Heart right ventricle (tissue), 16 donors: ENCODE measurements around the gene PODNL1. TPM values are rescaled to one million over a fixed set of nuclear protein-coding genes. Genes with fewer than 3 reads are reported as not detected.

Experiments used
- ATAC-seq, 8 donors: fragments of 200-7000 bp; cut with Tn5 transposase; one replicate each; pipeline ENCODE4 v1.9.1; 2020; ENCODE audit warnings: mild to moderate bottlenecking in 8 of 8, moderate library complexity in 8 of 8, moderate number of reproducible peaks in 1 of 8
- DNase-seq, 2 donors: peaks; one replicate each; pipeline ENCODE4 v3.0.0-alpha.2; 2020
- H3K27ac ChIP-seq, 10 donors: fragments of 200-600 bp; sonication (generic) in 2 of 10; one replicate each; pipeline versions ENCODE4 v1.5.0 to v1.8.0; 2020 to 2022; ENCODE audit warnings: mild to moderate bottlenecking in 3 of 10
- H3K27me3 ChIP-seq, 7 donors: fragments of 200-600 bp; one replicate each; pipeline ENCODE4 v1.8.0; 2021 to 2022; ENCODE audit warnings: mild to moderate bottlenecking in 2 of 7
- H3K36me3 ChIP-seq, 9 donors: fragments of 200-600 bp; sonication (generic) in 1 of 9; one replicate each; pipeline versions ENCODE4 v1.5.0 to v1.8.0; 2020 to 2022; ENCODE audit warnings: mild to moderate bottlenecking in 2 of 9
- H3K4me1 ChIP-seq, 9 donors: fragments of 200-600 bp; sonication (generic) in 1 of 9; one replicate each; pipeline versions ENCODE4 v1.5.0 to v1.8.0; 2020 to 2022; ENCODE audit warnings: mild to moderate bottlenecking in 4 of 9
- H3K4me3 ChIP-seq, 10 donors: fragments of 200-600 bp; sonication (generic) in 2 of 10; one replicate each; pipeline versions ENCODE4 v1.5.0 to v1.8.0; 2020 to 2022; ENCODE audit warnings: mild to moderate bottlenecking in 7 of 10, moderate library complexity in 2 of 10
- H3K9me3 ChIP-seq, 11 donors: fragments of 200-600 bp in 10 of 11; sonication (generic) in 2 of 11; one replicate each; pipeline versions ENCODE4 v1.5.0 to v1.8.0; 2013 to 2022; ENCODE audit warnings: mild to moderate bottlenecking in 2 of 11, control low read depth in 1 of 11, moderate library complexity in 1 of 11
- WGBS, 2 donors: extraction: QIAGEN DNeasy Blood & Tissue Kit; methylation state at CpG; one replicate each; pipeline ENCODE4 v1.1.7; 2013; ENCODE audit warnings: inconsistent platforms in 1 of 2; 5-methylcytosine and 5-hydroxymethylcytosine counted together
- intact Hi-C, 10 donors: fragments of 100-400 bp; cut with DNase I; formaldehyde crosslinking; loops; one replicate each; pipeline versions ENCODE4 v1.11.1 to v1.14.2; 2022
- polyA plus RNA-seq, 2 donors: library from polyadenylated mRNA; stranded (reverse); fragments of 200-250 nt; gene quantifications; one replicate each; pipeline ENCODE4 v1.2.3, GENCODE V29; 2013
- total RNA-seq, 10 donors: library from RNA; stranded (reverse); fragmentation: NEBNext Ultra II Directional in 3 of 10; extraction: Animal tissue kit (Norgen Biotek cat#: 25700) in 3 of 10; gene quantifications; one replicate each; pipeline versions ENCODE4 v1.2.1 to v1.2.4, GENCODE V29; 2021 to 2023
- TF ChIP-seq, protein P1 (sequence below), 9 donors: fragments of 200-600 bp; sonication (generic) in 2 of 9; IDR thresholded peaks; one replicate each; pipeline versions ENCODE4 v1.5.0 to v1.8.0; 2021 to 2022; ENCODE audit warnings: antibody characterized with exemption in 9 of 9, mild to moderate bottlenecking in 5 of 9, moderate library complexity in 1 of 9
- donor health status: Arrhythmogenic right ventricular cardiomyopathy.
- donor health status: ischemic (EF 13 %, LVEDD 7.1; RV severe dilation, severe dysfunction).
- donor health status: healthy with polysubstance abuse.
- donor health status: DM: no; HTN: yes; CAD: no.
- donor health status: DM: no; HTN: no; CAD: no.
- donor health status: ischemic (EF 25% LVEDD 6.9; RV normal size, moderate dysfunction).
- donor health status: ischemic (EF 25% LVEDD 5.7; RV mildly dilated, moderate dysfunction).
- donor health status: healthy.
- donor health status: DM: yes; HTN: yes; CAD: no.
- donor health status: Ischemic cardiomyopathy.
- donor health status: ischemic (EF 35%, LVEDD 5.7; RV mildly dilated, moderate dysfunction).
- donor health status: nonischemic (EF 11% LVEDD 7.7; RV severe dilation, severe dysfunction).
- donor health status: DM: yes; HTN: yes; CAD: no.
- donor health status: PGD.
- donor health status: ischemic (EF 29% LVEDD 5.4; RV normal size, mild dysfunction).
- donor health status: nonischemic (EF 23%, LVEDD 6.1; RV moderate dilation, normal function).

The PODNL1 gene
- total and polyA plus RNA-seq, 12 donors, result 0.76 to 6.2 (median 1.8) TPM

DNA sequence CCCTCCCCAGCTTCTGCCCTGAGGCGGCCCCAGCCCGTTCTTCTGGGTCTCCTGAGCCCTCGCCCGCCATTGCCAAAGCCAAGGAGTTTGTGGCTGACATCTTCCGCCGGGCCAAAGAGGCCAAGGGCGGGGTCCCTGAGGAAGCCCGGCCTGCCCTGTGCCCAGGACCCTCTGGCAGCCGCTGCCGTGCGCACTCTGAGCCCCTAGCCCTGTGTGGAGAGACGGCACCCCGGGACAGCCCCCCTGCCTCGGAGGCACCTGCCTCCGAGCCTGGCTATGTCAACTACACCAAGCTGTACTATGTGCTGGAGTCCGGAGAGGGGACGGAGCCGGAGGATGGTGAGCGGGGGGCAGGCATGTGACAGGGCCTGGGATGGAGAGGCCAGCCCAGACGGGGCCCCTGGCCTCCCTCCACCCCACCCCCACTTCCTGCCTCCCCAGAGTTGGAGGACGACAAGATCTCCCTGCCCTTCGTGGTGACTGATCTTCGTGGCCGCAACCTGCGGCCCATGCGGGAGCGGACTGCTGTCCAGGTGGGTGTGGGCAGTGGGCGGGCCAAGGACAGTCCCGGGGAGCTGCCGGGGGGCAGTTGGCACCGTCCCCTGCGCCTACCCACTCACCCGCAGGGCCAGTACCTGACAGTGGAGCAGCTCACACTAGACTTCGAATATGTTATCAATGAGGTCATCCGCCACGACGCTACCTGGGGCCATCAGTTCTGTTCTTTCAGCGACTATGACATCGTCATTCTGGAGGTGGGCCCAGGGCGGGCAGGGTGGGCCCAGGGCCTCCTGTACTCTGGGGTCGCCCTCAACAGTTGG, 21.1 kb upstream of the PODNL1 start:
- Histone ChIP-seq H3K27me3 (no peaks in the 10 kb centered on the region), H3K4me1 (peaks cover 0 to 22% (median 0%) of the 10 kb centered on the region in 9 donors), H3K4me3 (no peak overlapping the region), H3K36me3 (peaks cover 0 to 100% (median 46%) of the 10 kb centered on the region in 9 donors), H3K9me3 (no peaks in the 10 kb centered on the region), H3K27ac (no peak overlapping the region)
- TF ChIP-seq, protein P1, sequence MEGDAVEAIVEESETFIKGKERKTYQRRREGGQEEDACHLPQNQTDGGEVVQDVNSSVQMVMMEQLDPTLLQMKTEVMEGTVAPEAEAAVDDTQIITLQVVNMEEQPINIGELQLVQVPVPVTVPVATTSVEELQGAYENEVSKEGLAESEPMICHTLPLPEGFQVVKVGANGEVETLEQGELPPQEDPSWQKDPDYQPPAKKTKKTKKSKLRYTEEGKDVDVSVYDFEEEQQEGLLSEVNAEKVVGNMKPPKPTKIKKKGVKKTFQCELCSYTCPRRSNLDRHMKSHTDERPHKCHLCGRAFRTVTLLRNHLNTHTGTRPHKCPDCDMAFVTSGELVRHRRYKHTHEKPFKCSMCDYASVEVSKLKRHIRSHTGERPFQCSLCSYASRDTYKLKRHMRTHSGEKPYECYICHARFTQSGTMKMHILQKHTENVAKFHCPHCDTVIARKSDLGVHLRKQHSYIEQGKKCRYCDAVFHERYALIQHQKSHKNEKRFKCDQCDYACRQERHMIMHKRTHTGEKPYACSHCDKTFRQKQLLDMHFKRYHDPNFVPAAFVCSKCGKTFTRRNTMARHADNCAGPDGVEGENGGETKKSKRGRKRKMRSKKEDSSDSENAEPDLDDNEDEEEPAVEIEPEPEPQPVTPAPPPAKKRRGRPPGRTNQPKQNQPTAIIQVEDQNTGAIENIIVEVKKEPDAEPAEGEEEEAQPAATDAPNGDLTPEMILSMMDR (IDR thresholded peaks at IDR 0.05), result no peak
- DNase-seq, result no peak
- ATAC-seq, result no peak
- intact Hi-C loops, result loop anchor here in 4 of 10 donors (10.0 kb wide), 3 partner anchors 45 to 85 kb away; partner anchors contain the start of genes RFX1 (in 2 of the 4) and IL27RA (in 1 of the 4)
- 90 to 91% methylated on average over 41 of the region's 41 CpGs for WGBS, 2 donors

DNA sequence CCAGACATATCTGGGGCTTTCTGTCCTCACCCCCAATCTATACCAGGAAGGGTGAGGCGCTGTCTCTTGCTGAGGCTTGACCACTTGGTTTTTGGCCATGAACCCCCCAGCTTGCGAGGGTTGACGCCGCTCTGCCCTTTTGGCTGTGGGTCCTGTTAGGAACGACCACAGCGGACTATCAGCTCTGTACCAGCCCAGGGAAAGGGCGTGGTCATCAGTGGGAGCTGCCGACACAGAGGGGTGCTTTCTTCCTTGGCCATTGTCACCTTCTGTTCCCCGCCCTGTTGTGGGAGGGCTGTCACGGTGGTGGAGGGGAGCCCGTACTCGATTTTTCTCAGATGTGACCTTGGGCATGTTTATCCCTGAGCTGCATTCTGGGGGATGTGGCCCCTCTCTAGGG, 19.8 kb upstream of the PODNL1 start:
- 79% methylated on average over 12 of the region's 12 CpGs for WGBS, 2 donors
- TF ChIP-seq, protein P1 (IDR thresholded peaks at IDR 0.05), result no peak
- H3K27me3 ChIP-seq, result no peaks in the 10 kb centered on the region

GRCh38 chr19:13957051-13957450, 18.8 kb upstream of the PODNL1 start:
- no peaks in the 10 kb centered on the region for H3K27me3 ChIP-seq
- peak overlapping the region in 5 of 10 donors; percentile 26 to 65 (median 50) for H3K27ac ChIP-seq
- H3K9me3 ChIP-seq, result no peaks in the 10 kb centered on the region
- intact Hi-C loops, result loop anchor here in 4 of 10 donors (10.0 kb wide), 3 partner anchors 48 to 88 kb away; partner anchors contain the start of genes RFX1 (in 2 of the 4) and IL27RA (in 1 of the 4)
- peaks cover 0 to 81% (median 46%) of the 10 kb centered on the region in 9 donors for H3K36me3 ChIP-seq
- TF ChIP-seq, protein P1 (IDR thresholded peaks at IDR 0.05), result no peak
- 55 to 72% methylated on average over 8 of the region's 8 CpGs for WGBS, 2 donors
- peak in 1 of 8 donors; percentile 33 for ATAC-seq
- H3K4me3 ChIP-seq, result no peak overlapping the region
- peaks cover 8 to 37% (median 14%) of the 10 kb centered on the region in 9 donors for H3K4me1 ChIP-seq
- DNase-seq, result no peak

More for the DNA sequence above, 19.8 kb upstream of the PODNL1 start:
- H3K4me1 ChIP-seq, result peaks cover 8 to 34% (median 12%) of the 10 kb centered on the region in 9 donors
- no peaks in the 10 kb centered on the region for H3K9me3 ChIP-seq
- ATAC-seq, result no peak
- peak overlapping the region in 5 of 10 donors; percentile 0 to 65 (median 46) for H3K27ac ChIP-seq
- peaks cover 0 to 91% (median 46%) of the 10 kb centered on the region in 9 donors for H3K36me3 ChIP-seq
- DNase-seq, result no peak
- H3K4me3 ChIP-seq, result no peak overlapping the region
- intact Hi-C loops, result loop anchor here in 4 of 10 donors (10.0 kb wide), 3 partner anchors 47 to 87 kb away; partner anchors contain the start of genes RFX1 (in 2 of the 4) and IL27RA (in 1 of the 4)

GRCh38 chr19:13956365-13956744, 18.1 kb upstream of the PODNL1 start:
- intact Hi-C loops, result loop anchor here in 4 of 10 donors (10.0 kb wide), 3 partner anchors 48 to 88 kb away; partner anchors contain the start of genes RFX1 (in 2 of the 4) and IL27RA (in 1 of the 4)
- WGBS, 2 donors, result 93 to 95% methylated on average over 16 of the region's 16 CpGs
- ATAC-seq (no peak), DNase-seq (no peak)
- TF ChIP-seq, protein P1 (IDR thresholded peaks at IDR 0.05), result no peak
- Histone ChIP-seq H3K27me3 (no peaks in the 10 kb centered on the region), H3K9me3 (no peaks in the 10 kb centered on the region), H3K36me3 (peaks cover 0 to 74% (median 46%) of the 10 kb centered on the region in 9 donors), H3K27ac (peak overlapping the region in 4 of 10 donors; percentile 11 to 65 (median 56)), H3K4me1 (peaks cover 8 to 43% (median 17%) of the 10 kb centered on the region in 9 donors), H3K4me3 (no peak overlapping the region)
